Natural killer cell (primary cell): Measurements from ENCODE around the gene MUC5B. TPM values are rescaled to one million over a fixed set of nuclear protein-coding genes. Genes with fewer than 3 reads are reported as not detected.

Experiments used
- ATAC-seq, 3 donors: fragments of 150-1000 bp in 2 of 3; fragments of 200-7000 bp in 1 of 3; cut with Tn5 transposase; 1 replicate in 1 of 3; 2 replicates in 2 of 3; pipeline ENCODE4 v1.10.0; 2021; ENCODE audit warnings: mild to moderate bottlenecking in 2 of 3, moderate library complexity in 2 of 3
- DNase-seq, 2 donors: peaks; one replicate each; pipeline versions ENCODE4 v3.0.0 to v3.0.0-alpha.2; 2013 to 2021; ENCODE audit warnings: mixed read lengths in 1 of 2
- H3K27ac ChIP-seq: one replicate; pipeline ENCODE4 v1.5.1; 2013; ENCODE audit warnings: mild to moderate bottlenecking, low read length
- H3K27me3 ChIP-seq: one replicate; pipeline ENCODE4 v1.6.1; 2013; ENCODE audit warnings: low read length; ENCODE audit not compliant: control insufficient read depth, insufficient read depth
- H3K36me3 ChIP-seq: one replicate; pipeline ENCODE4 v1.6.1; 2013; ENCODE audit warnings: low read length; ENCODE audit not compliant: control insufficient read depth, insufficient read depth
- H3K4me1 ChIP-seq: one replicate; pipeline ENCODE4 v1.6.1; 2013; ENCODE audit warnings: low read length; ENCODE audit not compliant: control insufficient read depth, insufficient read depth
- H3K4me3 ChIP-seq: one replicate; pipeline ENCODE4 v1.5.1; 2013; ENCODE audit warnings: low read length
- H3K9me3 ChIP-seq: one replicate; pipeline ENCODE4 v1.6.1; 2013; ENCODE audit warnings: low read length; ENCODE audit not compliant: control insufficient read depth, insufficient read depth
- H3K27ac Mint-ChIP-seq, 2 donors: one replicate each; pipeline ENCODE4 v1.8.0; 2022; ENCODE audit warnings: mild to moderate bottlenecking in 2 of 2, mixed read lengths in 2 of 2, moderate library complexity in 1 of 2
- H3K27me3 Mint-ChIP-seq, 2 donors: one replicate each; pipeline ENCODE4 v1.8.0; 2022; ENCODE audit warnings: low read depth in 2 of 2, mixed read lengths in 2 of 2
- H3K36me3 Mint-ChIP-seq: one replicate; pipeline ENCODE4 v1.8.0; 2022; ENCODE audit warnings: mixed read lengths
- H3K4me1 Mint-ChIP-seq, 2 donors: one replicate each; pipeline ENCODE4 v1.8.0; 2022; ENCODE audit warnings: mixed read lengths in 2 of 2
- H3K4me3 Mint-ChIP-seq: one replicate; pipeline ENCODE4 v1.8.0; 2022; ENCODE audit warnings: mild to moderate bottlenecking, moderate library complexity, mixed read lengths
- H3K9me3 Mint-ChIP-seq, 2 donors: one replicate each; pipeline ENCODE4 v1.8.0; 2022; ENCODE audit warnings: mixed read lengths in 2 of 2
- WGBS: methylation state at CpG from one replicate; pipeline ENCODE4 v1.1.7; 2013; ENCODE audit warnings: missing lambda C conversion rate; ENCODE audit not compliant: insufficient coverage; 5-methylcytosine and 5-hydroxymethylcytosine counted together
- intact Hi-C: fragments of 100-400 bp; cut with micrococcal nuclease; formaldehyde crosslinking; loops from one replicate; pipeline ENCODE4 v1.14.2; 2022
- total RNA-seq, 4 donors: library from RNA; stranded (reverse); fragments of 120-200 nt in 1 of 4; gene quantifications; one replicate each; pipeline versions ENCODE4 v1.2.3 to v1.2.4, GENCODE V29; 2013 to 2022
- TF ChIP-seq, protein P1 (sequence below): fragments of 200-600 bp; IDR thresholded peaks from one replicate; pipeline ENCODE4 v1.8.0; 2022; ENCODE audit warnings: antibody characterized with exemption

The MUC5B gene
- total RNA-seq, 3 donors from 2014 or later (not counting 1 experiment from before 2014, with no cell fraction given) = not detected

DNA sequence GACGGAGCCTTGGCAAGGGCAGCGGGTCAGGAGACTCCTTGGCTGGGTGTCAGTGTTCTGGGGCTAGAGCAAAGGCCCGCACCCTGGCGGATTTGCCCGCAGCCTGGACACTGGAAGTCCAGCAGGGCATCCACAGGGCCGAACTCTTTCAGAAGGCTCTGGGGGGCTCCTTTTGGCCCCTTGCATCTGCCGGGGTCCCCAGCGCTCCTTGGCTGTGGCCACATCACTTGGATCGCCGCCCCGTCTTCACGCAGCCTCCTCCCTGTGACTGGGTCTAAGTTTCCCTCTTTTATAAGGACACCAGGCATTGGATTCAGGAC is 45.1 kb upstream of the MUC5B start:
- intact Hi-C loops = no loop called here
- 92% methylated on average over 12 of the region's 12 CpGs for WGBS
- Histone ChIP-seq H3K27me3 (no peaks in the 10 kb centered on the region), H3K27ac (no peak overlapping the region), H3K4me3 (no peak overlapping the region), H3K9me3 (no peaks in the 10 kb centered on the region), H3K36me3 (no peaks in the 10 kb centered on the region), H3K4me1 (no peaks in the 10 kb centered on the region)
- Mint-ChIP-seq H3K27me3 (no peaks in the 10 kb centered on the region), H3K4me1 (no peaks in the 10 kb centered on the region), H3K36me3 (no peaks in the 10 kb centered on the region), H3K9me3 (no peaks in the 10 kb centered on the region), H3K27ac (no peak overlapping the region), H3K4me3 (no peak overlapping the region)
- DNase-seq (no peak), ATAC-seq (no peak)
- TF ChIP-seq, protein P1, sequence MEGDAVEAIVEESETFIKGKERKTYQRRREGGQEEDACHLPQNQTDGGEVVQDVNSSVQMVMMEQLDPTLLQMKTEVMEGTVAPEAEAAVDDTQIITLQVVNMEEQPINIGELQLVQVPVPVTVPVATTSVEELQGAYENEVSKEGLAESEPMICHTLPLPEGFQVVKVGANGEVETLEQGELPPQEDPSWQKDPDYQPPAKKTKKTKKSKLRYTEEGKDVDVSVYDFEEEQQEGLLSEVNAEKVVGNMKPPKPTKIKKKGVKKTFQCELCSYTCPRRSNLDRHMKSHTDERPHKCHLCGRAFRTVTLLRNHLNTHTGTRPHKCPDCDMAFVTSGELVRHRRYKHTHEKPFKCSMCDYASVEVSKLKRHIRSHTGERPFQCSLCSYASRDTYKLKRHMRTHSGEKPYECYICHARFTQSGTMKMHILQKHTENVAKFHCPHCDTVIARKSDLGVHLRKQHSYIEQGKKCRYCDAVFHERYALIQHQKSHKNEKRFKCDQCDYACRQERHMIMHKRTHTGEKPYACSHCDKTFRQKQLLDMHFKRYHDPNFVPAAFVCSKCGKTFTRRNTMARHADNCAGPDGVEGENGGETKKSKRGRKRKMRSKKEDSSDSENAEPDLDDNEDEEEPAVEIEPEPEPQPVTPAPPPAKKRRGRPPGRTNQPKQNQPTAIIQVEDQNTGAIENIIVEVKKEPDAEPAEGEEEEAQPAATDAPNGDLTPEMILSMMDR = no peak

DNA sequence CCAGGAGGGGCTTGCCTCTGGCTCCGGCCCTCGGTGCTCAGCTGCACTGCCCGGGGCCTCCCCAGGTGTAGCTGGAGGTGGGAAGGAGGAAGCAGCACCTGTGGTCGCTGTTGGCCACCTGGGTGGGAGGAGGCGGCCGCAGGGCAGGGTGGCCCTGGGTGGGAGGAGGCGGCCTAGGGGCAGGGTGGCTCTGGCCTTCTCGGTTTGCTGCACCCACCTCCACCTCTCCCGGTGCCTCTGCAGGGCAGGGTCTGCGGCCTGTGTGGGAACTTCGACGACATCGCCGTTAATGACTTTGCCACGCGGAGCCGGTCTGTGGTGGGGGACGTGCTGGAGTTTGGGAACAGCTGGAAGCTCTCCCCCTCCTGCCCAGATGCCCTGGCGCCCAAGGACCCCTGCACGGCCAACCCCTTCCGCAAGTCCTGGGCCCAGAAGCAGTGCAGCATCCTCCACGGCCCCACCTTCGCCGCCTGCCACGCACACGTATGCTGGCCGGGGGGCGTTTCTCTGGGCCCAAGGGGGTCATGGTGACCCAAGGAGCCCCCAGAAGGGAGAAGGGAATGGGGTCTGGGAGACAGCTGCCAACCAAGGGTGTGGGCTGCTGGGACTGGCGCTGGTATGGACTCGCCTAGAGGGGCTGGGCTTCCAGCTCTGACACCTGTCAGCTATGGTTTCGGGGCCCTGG is 44.5 kb upstream of the MUC5B start:
- 89% methylated on average over 30 of the region's 31 CpGs for WGBS
- Histone ChIP-seq H3K27ac (no peak overlapping the region), H3K4me1 (no peaks in the 10 kb centered on the region), H3K9me3 (no peaks in the 10 kb centered on the region), H3K36me3 (no peaks in the 10 kb centered on the region), H3K27me3 (no peaks in the 10 kb centered on the region), H3K4me3 (no peak overlapping the region)
- Mint-ChIP-seq H3K36me3 (no peaks in the 10 kb centered on the region), H3K27me3 (no peaks in the 10 kb centered on the region), H3K4me1 (no peaks in the 10 kb centered on the region), H3K9me3 (no peaks in the 10 kb centered on the region), H3K4me3 (no peak overlapping the region), H3K27ac (no peak overlapping the region)
- no peak for DNase-seq
- TF ChIP-seq, protein P1 = no peak
- intact Hi-C loops = no loop called here
- ATAC-seq = no peak

DNA sequence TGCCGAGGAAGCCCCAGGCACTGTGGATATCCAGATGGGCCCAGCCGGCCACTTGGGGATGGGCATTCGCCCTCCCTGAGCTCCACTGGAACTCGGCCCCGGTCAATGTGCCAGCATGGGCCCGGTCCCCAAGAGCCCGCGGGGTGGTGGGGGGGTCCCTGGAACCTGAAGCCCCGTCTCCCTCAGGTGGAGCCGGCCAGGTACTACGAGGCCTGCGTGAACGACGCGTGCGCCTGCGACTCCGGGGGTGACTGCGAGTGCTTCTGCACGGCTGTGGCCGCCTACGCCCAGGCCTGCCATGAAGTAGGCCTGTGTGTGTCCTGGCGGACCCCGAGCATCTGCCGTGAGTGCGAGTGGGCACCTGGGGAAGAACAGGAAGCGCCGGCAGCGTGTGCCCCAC is 44.0 kb upstream of the MUC5B start:
- Histone ChIP-seq H3K27ac (no peak overlapping the region), H3K4me1 (no peaks in the 10 kb centered on the region), H3K9me3 (no peaks in the 10 kb centered on the region), H3K27me3 (no peaks in the 10 kb centered on the region), H3K4me3 (no peak overlapping the region), H3K36me3 (no peaks in the 10 kb centered on the region)
- TF ChIP-seq, protein P1 = no peak
- Mint-ChIP-seq H3K36me3 (no peaks in the 10 kb centered on the region), H3K27me3 (no peaks in the 10 kb centered on the region), H3K9me3 (no peaks in the 10 kb centered on the region), H3K4me3 (no peak overlapping the region), H3K4me1 (no peaks in the 10 kb centered on the region), H3K27ac (no peak overlapping the region)
- intact Hi-C loops = no loop called here
- ATAC-seq = no peak
- DNase-seq = no peak
- 91% methylated on average over 29 of the region's 29 CpGs for WGBS

DNA sequence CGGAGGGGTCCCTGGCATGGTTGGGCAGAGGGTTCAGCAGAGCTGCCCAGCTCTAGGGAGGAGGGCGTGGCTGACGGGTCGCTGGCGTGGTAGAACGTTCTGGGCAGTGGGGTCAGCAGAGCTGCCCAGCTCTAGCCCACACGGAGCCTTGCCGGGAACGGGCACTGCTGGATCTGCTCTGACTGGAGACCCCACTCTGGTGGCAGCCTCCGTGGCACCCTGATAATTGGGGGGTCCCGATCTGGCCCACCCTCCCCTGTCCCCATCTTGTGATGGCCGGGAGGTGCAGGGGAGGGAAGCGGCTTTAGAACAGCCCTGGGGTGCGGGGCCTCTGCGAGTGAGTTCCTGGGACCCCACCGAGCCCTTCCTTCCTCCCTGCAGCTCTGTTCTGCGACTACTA is 43.2 kb upstream of the MUC5B start:
- Mint-ChIP-seq H3K27ac (no peak overlapping the region), H3K9me3 (no peaks in the 10 kb centered on the region), H3K4me3 (no peak overlapping the region), H3K27me3 (no peaks in the 10 kb centered on the region), H3K36me3 (no peaks in the 10 kb centered on the region), H3K4me1 (no peaks in the 10 kb centered on the region)
- Histone ChIP-seq H3K36me3 (no peaks in the 10 kb centered on the region), H3K27me3 (no peaks in the 10 kb centered on the region), H3K9me3 (no peaks in the 10 kb centered on the region), H3K4me3 (no peak overlapping the region), H3K27ac (no peak overlapping the region), H3K4me1 (no peaks in the 10 kb centered on the region)
- intact Hi-C loops = no loop called here
- DNase-seq (no peak), ATAC-seq (no peak)
- TF ChIP-seq, protein P1 = no peak
- WGBS = 90% methylated on average over 17 of the region's 17 CpGs
